ENCODE measurements around the gene GRAMD1C. TPM values are rescaled to one million over a fixed set of nuclear protein-coding genes. Genes with fewer than 3 reads are reported as not detected.

GRAMD1C gene
- total RNA-seq, 2 donors from 2014 or later, result 2.0 to 2.1 TPM

Other genes starting within 250 kb of the GRAMD1C start
- gene USF3, start 142.1 kb upstream of the GRAMD1C start, total RNA-seq, result 10 to 100 TPM; 13.0 to 14.5 TPM
- 10 to 100 TPM; 65.7 to 86.5 TPM for gene NAA50, start 92.5 kb upstream of the GRAMD1C start, total RNA-seq
- gene ATP6V1A, start 91.8 kb upstream of the GRAMD1C start, total RNA-seq, result 10 to 100 TPM; 30.5 to 33.2 TPM
- gene ZDHHC23, start 109.2 kb downstream of the GRAMD1C start, total RNA-seq, result 1 to 10 TPM; 2.2 TPM
- 1 to 10 TPM; 1.3 to 1.4 TPM for gene CCDC191, start 217.7 kb downstream of the GRAMD1C start, total RNA-seq
- 10 to 100 TPM in 1 of 2 donors, 1 to 10 TPM in 1; 7.7 to 11.4 TPM for gene QTRT2, start 217.9 kb downstream of the GRAMD1C start, total RNA-seq

All from left cardiac atrium (tissue), 2 donors.